A549 (cell line): Measurements from ENCODE around the gene RAB32. TPM values are rescaled to one million over a fixed set of nuclear protein-coding genes. Genes with fewer than 3 reads are reported as not detected.

Experiments used
- ATAC-seq, 2 experiments: fragments of 200-7000 bp in 1 of 2; fragments of >200 bp in 1 of 2; cut with Nextera tagmentation in 1 of 2; cut with Tn5 transposase in 1 of 2; 3 replicates each; pipeline versions ENCODE4 v1.8.0 to v1.9.1; 2018 to 2020; ENCODE audit warnings: mild to moderate bottlenecking in 1 of 2, moderate library complexity in 1 of 2
- CTCF ChIA-PET: fragments of 300-600 bp; sonication (Branson Sonifier 250); formaldehyde crosslinking; extraction: SDS; loops from one replicate; lab custom pipeline; 2021; ENCODE audit warnings: antibody characterized with exemption, inconsistent platforms; lab: Yijun Ruan, JAX
- POLR2A ChIA-PET: fragments of 350-600 bp; formaldehyde crosslinking; extraction: SDS; loops from one replicate; lab custom pipeline; 2021; ENCODE audit warnings: antibody characterized with exemption, inconsistent platforms; lab: Yijun Ruan, JAX
- DNase-seq, 2 experiments: peaks; one replicate each; pipeline versions ENCODE4 v3.0.0 to v3.0.0-alpha.2; 2011 to 2016; ENCODE audit warnings: low read depth in 1 of 2, low spot score in 1 of 2
- FAIRE-seq: peaks from 2 replicates; lab custom pipeline; 2011; peaks lifted over from hg19 to GRCh38; lab: Jason Lieb, UNC
- H3K27ac ChIP-seq, 2 experiments: fragments of >200 bp; sonication (Bioruptor Twin); formaldehyde crosslinking; 3 replicates each; pipeline ENCODE4 v1.5.1; 2016 to 2017
- H3K4me1 ChIP-seq: fragments of >200 bp; sonication (Bioruptor Twin); formaldehyde crosslinking; 3 replicates; pipeline ENCODE4 v1.6.1; 2016
- H3K4me2 ChIP-seq: fragments of >200 bp; sonication (Bioruptor Twin); formaldehyde crosslinking; 3 replicates; pipeline ENCODE4 v1.6.1; 2016
- H3K4me3 ChIP-seq: fragments of >200 bp; sonication (Bioruptor Twin); formaldehyde crosslinking; 3 replicates; pipeline ENCODE4 v1.5.1; 2016
- H3K9me3 ChIP-seq: fragments of >200 bp; sonication (Bioruptor Twin); formaldehyde crosslinking; 3 replicates; pipeline ENCODE4 v1.6.1; 2016
- CBX2 ChIP-seq: fragments of 200-600 bp; sonication (generic); IDR thresholded peaks from 2 replicates; pipeline ENCODE4 v1.6.1; 2016; ENCODE audit warnings: low read depth, mild to moderate bottlenecking, borderline replicate concordance
- CEBPB ChIP-seq, 2 experiments: fragments of >200 bp in 1 of 2; sonication (Bioruptor Twin) in 1 of 2; formaldehyde crosslinking in 1 of 2; IDR thresholded peaks; 2 replicates each; pipeline ENCODE4 v1.6.1; 2012 to 2016
- CHD2 ChIP-seq: fragments of 150-350 bp; IDR thresholded peaks from 2 replicates; pipeline ENCODE4 v1.6.1; 2014; ENCODE audit warnings: low read length; ENCODE audit not compliant: partially characterized antibody
- EHF ChIP-seq: fragments of 250-450 bp; sonication (Bioruptor Pico); IDR thresholded peaks from 2 replicates; pipeline ENCODE4 v1.5.0; 2020; ENCODE audit warnings: mild to moderate bottlenecking
- EP300 ChIP-seq, 2 experiments: fragments of >200 bp; sonication (Bioruptor Twin); formaldehyde crosslinking; IDR thresholded peaks; 2 replicates in 1 of 2; 3 replicates in 1 of 2; pipeline ENCODE4 v1.6.1; 2016 to 2017
- ESRRA ChIP-seq: fragments of 150-350 bp; IDR thresholded peaks from 2 replicates; pipeline ENCODE4 v1.6.1; 2014; ENCODE audit warnings: mild to moderate bottlenecking, low read length, borderline replicate concordance
- FOSL2 ChIP-seq, 2 experiments: fragments of 450-650 bp in 1 of 2; fragments of >200 bp in 1 of 2; sonication (Bioruptor Twin) in 1 of 2; formaldehyde crosslinking; IDR thresholded peaks; 2 replicates each; pipeline versions ENCODE4 v1.5.0 to v1.6.1; 2016 to 2020; ENCODE audit warnings: mild to moderate bottlenecking in 1 of 2, moderate library complexity in 1 of 2
- FOXS1 ChIP-seq: fragments of 250-450 bp; sonication (Bioruptor Pico); IDR thresholded peaks from 2 replicates; pipeline ENCODE4 v1.5.0; 2020; ENCODE audit warnings: mild to moderate bottlenecking, moderate library complexity
- HOXA7 ChIP-seq: fragments of 250-450 bp; sonication (Bioruptor Pico); IDR thresholded peaks from 2 replicates; pipeline ENCODE4 v1.5.0; 2020; ENCODE audit warnings: mild to moderate bottlenecking, moderate library complexity
- JUN ChIP-seq, 2 experiments: fragments of >200 bp; sonication (Bioruptor Twin); formaldehyde crosslinking; IDR thresholded peaks; 2 replicates in 1 of 2; 3 replicates in 1 of 2; pipeline ENCODE4 v1.6.1; 2016 to 2017
- KDM5A ChIP-seq: fragments of 200-600 bp; sonication (generic); IDR thresholded peaks from 2 replicates; pipeline ENCODE4 v1.6.1; 2016; ENCODE audit warnings: antibody characterized with exemption, mild to moderate bottlenecking
- NPAS2 ChIP-seq: fragments of 250-450 bp; sonication (Bioruptor Pico); IDR thresholded peaks from 2 replicates; pipeline ENCODE4 v1.8.0; 2022; ENCODE audit warnings: mild to moderate bottlenecking, moderate library complexity, borderline replicate concordance
- NR3C1 ChIP-seq: fragments of >200 bp; sonication (Bioruptor Twin); formaldehyde crosslinking; IDR thresholded peaks from 3 replicates; pipeline ENCODE4 v1.6.1; 2017
- POLR2A ChIP-seq: IDR thresholded peaks from 2 replicates; pipeline ENCODE4 v1.6.1; 2012; ENCODE audit warnings: mild to moderate bottlenecking, low read length
- RFX5 ChIP-seq: fragments of 450-650 bp; IDR thresholded peaks from 2 replicates; pipeline ENCODE4 v1.7.1; 2014; ENCODE audit warnings: antibody characterized with exemption, mild to moderate bottlenecking, moderate library complexity
- RNF2 ChIP-seq: fragments of 200-600 bp; sonication (generic); IDR thresholded peaks from 2 replicates; pipeline ENCODE4 v1.6.1; 2016; ENCODE audit warnings: low read depth, mild to moderate bottlenecking, antibody characterized with exemption, moderate library complexity, borderline replicate concordance
- SREBF2 ChIP-seq: fragments of 450-650 bp; IDR thresholded peaks from 2 replicates; pipeline ENCODE4 v1.6.1; 2014; ENCODE audit warnings: mild to moderate bottlenecking, moderate library complexity
- ZFP36 ChIP-seq: fragments of 450-650 bp; IDR thresholded peaks from 2 replicates; pipeline ENCODE4 v1.6.1; 2014; ENCODE audit warnings: borderline replicate concordance; ENCODE audit not compliant: partially characterized antibody
- ZNF302 ChIP-seq: fragments of 250-450 bp; sonication (Bioruptor Pico); IDR thresholded peaks from 2 replicates; pipeline ENCODE4 v1.9.0; 2021; ENCODE audit warnings: inconsistent platforms, mild to moderate bottlenecking, moderate library complexity
- WGBS: methylation state at CpG from one replicate; pipeline ENCODE4 v1.1.6; 2017; ENCODE audit errors: missing lambda C conversion rate; 5-methylcytosine and 5-hydroxymethylcytosine counted together
- polyA plus RNA-seq, 4 experiments: library from polyadenylated mRNA; depleted of rRNA in 3 of 4; stranded (reverse); fragments of >200 nt; fragmentation: RNase III in 1 of 4; extraction: RNeasy Plus Mini Kit Qiagen cat#74134 plus additional on column Dnase treatment in 1 of 4; gene quantifications; 2 replicates in 3 of 4; 3 replicates in 1 of 4; pipeline ENCODE4 v1.2.3, GENCODE V29; 2011 to 2017
- TF ChIP-seq, protein P1 (sequence below): fragments of >200 bp; sonication (Bioruptor Twin); formaldehyde crosslinking; IDR thresholded peaks from 2 replicates; pipeline ENCODE4 v1.6.1; 2016
- TF ChIP-seq, protein P2 (sequence below): fragments of >200 bp; sonication (Bioruptor Twin); formaldehyde crosslinking; IDR thresholded peaks from 3 replicates; pipeline ENCODE4 v1.5.1; 2016
- TF ChIP-seq, protein P3 (sequence below): fragments of 200-600 bp; sonication (generic); IDR thresholded peaks from 2 replicates; pipeline ENCODE4 v1.6.1; 2016; ENCODE audit warnings: antibody characterized with exemption, mild to moderate bottlenecking, moderate library complexity
- TF ChIP-seq, protein P4 (sequence below): fragments of 450-650 bp; IDR thresholded peaks from 2 replicates; pipeline ENCODE4 v1.6.1; 2014; ENCODE audit warnings: antibody characterized with exemption
- TF ChIP-seq, protein P5 (sequence below): IDR thresholded peaks from 2 replicates; pipeline ENCODE4 v1.6.1; 2012
- TF ChIP-seq, protein P6 (sequence below): fragments of 250-450 bp; sonication (Bioruptor Pico); IDR thresholded peaks from 2 replicates; pipeline ENCODE4 v1.5.0; 2021; ENCODE audit warnings: mild to moderate bottlenecking, moderate library complexity, borderline replicate concordance

RAB32 gene
- polyA plus RNA-seq, 2 of the 4 experiments (the other 2 are of a cell fraction): 34.2 to 49.4 TPM

DNA sequence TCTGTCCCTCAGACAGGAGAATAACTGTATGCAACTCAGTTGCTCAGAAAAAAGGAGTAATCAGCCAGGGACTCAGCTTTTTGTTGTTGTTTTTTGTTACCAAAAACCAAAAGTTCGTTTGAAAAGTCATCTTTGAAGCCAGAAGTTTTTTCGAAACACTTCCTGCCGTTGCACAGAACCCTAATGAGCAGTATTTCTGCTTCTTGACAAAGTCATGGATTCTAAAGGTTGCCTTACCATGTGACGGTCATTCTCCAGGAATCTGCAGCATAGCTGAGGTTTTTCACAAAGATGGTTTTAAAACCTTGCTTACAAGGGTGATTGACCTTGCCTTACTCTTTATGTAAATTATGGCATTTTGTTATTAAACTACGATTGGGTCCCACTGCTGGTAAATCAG, 1.9 kb downstream of the RAB32 start:
- no peaks in the 10 kb centered on the region for H3K9me3 ChIP-seq
- POLR2A ChIA-PET: no interaction called here
- H3K4me1 ChIP-seq: peaks cover 35% of the 10 kb centered on the region
- 39% methylated on average over 5 of the region's 5 CpGs for WGBS
- H3K4me2 ChIP-seq: peak overlapping the region; percentile 91
- FAIRE-seq: no peak
- H3K27ac ChIP-seq: peak overlapping the region; percentile 90 to 93
- TF ChIP-seq NPAS2 (CRISPR knock-in tag): no peak
- no peak for TF ChIP-seq NR3C1
- TF ChIP-seq ZFP36: no peak
- TF ChIP-seq CBX2: no peak
- no peak for TF ChIP-seq RFX5
- TF ChIP-seq FOSL2 (IDR thresholded peaks at IDR 0.05): no peak
- TF ChIP-seq FOSL2 (CRISPR knock-in tag; IDR thresholded peaks at IDR 0.05): no peak
- TF ChIP-seq, protein P1, sequence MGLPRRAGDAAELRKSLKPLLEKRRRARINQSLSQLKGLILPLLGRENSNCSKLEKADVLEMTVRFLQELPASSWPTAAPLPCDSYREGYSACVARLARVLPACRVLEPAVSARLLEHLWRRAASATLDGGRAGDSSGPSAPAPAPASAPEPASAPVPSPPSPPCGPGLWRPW: no peak
- TF ChIP-seq, protein P2, sequence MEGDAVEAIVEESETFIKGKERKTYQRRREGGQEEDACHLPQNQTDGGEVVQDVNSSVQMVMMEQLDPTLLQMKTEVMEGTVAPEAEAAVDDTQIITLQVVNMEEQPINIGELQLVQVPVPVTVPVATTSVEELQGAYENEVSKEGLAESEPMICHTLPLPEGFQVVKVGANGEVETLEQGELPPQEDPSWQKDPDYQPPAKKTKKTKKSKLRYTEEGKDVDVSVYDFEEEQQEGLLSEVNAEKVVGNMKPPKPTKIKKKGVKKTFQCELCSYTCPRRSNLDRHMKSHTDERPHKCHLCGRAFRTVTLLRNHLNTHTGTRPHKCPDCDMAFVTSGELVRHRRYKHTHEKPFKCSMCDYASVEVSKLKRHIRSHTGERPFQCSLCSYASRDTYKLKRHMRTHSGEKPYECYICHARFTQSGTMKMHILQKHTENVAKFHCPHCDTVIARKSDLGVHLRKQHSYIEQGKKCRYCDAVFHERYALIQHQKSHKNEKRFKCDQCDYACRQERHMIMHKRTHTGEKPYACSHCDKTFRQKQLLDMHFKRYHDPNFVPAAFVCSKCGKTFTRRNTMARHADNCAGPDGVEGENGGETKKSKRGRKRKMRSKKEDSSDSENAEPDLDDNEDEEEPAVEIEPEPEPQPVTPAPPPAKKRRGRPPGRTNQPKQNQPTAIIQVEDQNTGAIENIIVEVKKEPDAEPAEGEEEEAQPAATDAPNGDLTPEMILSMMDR: no peak
- H3K4me3 ChIP-seq: peak overlapping the region; percentile 84
- CTCF ChIA-PET: interaction anchor here (0.9 kb wide), 1 partner anchor 154 kb away, joined by 4 read pairs; no protein-coding TSS in a partner anchor
- DNase-seq: no peak
- ATAC-seq: no peak

DNA sequence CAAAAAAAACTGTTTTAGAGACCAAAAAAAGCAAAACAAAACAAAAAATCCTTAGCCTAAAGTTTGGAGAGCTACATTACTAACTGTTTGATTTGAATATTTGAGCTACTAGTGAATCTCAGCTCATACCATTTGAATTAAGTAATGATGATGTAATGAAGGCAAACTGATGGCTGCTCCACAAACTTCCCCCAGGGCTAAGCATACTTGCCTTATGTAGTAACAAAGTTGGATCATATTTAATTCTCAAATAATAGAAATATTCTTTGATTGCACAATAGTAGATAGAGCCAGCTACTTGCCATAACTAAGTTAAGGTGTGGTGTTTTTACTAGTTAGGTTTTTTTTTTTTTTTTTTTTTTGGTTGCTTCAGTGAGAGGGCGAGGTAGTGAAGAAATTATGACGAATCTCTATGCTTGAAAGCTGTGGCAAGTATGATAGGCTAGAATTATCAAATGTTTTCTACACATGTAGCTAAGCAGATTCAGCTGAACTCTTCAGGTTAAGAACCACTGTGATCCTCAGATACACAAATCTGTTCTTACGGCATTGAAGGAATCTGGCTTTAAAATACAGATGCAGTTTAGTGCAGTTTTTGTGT, 2.9 kb downstream of the RAB32 start:
- H3K4me2 ChIP-seq: peak overlapping the region; percentile 91
- peak overlapping the region; percentile 71 to 90; a peak in 4 of 6 replicates for H3K27ac ChIP-seq
- H3K4me3 ChIP-seq: peak overlapping the region; percentile 84; the same call in 1 of the 3 replicates
- 41% methylated on average over 3 of the region's 3 CpGs for WGBS
- ChIA-PET POLR2A (interaction anchor here (0.6 to 1.4 kb wide), 2 partner anchors 812 to 1340 kb away, joined by 3 to 4 read pairs; partner anchors contain the start of gene EPM2A), CTCF (interaction anchor here (0.9 kb wide), 1 partner anchor 153 kb away, joined by 4 read pairs; no protein-coding TSS in a partner anchor)
- no peak for FAIRE-seq
- no peaks in the 10 kb centered on the region for H3K9me3 ChIP-seq
- peak; percentile 1 to 15; a peak in 1 of 6 replicates for ATAC-seq
- H3K4me1 ChIP-seq: peaks cover 35% of the 10 kb centered on the region
- DNase-seq: peak; percentile 15 to 69
- no peak for TF ChIP-seq ZFP36
- TF ChIP-seq, protein P3, sequence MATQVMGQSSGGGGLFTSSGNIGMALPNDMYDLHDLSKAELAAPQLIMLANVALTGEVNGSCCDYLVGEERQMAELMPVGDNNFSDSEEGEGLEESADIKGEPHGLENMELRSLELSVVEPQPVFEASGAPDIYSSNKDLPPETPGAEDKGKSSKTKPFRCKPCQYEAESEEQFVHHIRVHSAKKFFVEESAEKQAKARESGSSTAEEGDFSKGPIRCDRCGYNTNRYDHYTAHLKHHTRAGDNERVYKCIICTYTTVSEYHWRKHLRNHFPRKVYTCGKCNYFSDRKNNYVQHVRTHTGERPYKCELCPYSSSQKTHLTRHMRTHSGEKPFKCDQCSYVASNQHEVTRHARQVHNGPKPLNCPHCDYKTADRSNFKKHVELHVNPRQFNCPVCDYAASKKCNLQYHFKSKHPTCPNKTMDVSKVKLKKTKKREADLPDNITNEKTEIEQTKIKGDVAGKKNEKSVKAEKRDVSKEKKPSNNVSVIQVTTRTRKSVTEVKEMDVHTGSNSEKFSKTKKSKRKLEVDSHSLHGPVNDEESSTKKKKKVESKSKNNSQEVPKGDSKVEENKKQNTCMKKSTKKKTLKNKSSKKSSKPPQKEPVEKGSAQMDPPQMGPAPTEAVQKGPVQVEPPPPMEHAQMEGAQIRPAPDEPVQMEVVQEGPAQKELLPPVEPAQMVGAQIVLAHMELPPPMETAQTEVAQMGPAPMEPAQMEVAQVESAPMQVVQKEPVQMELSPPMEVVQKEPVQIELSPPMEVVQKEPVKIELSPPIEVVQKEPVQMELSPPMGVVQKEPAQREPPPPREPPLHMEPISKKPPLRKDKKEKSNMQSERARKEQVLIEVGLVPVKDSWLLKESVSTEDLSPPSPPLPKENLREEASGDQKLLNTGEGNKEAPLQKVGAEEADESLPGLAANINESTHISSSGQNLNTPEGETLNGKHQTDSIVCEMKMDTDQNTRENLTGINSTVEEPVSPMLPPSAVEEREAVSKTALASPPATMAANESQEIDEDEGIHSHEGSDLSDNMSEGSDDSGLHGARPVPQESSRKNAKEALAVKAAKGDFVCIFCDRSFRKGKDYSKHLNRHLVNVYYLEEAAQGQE: no peak
- no peak for TF ChIP-seq HOXA7 (CRISPR knock-in tag)
- TF ChIP-seq POLR2A: no peak
- TF ChIP-seq RNF2: no peak
- TF ChIP-seq FOSL2 (IDR thresholded peaks at IDR 0.05): no peak
- peak; percentile 36; the same call in 1 of the 2 replicates for TF ChIP-seq FOSL2 (CRISPR knock-in tag; IDR thresholded peaks at IDR 0.05)
- no peak for TF ChIP-seq CHD2
- no peak for TF ChIP-seq ZNF302 (CRISPR knock-in tag)
- TF ChIP-seq, protein P4, sequence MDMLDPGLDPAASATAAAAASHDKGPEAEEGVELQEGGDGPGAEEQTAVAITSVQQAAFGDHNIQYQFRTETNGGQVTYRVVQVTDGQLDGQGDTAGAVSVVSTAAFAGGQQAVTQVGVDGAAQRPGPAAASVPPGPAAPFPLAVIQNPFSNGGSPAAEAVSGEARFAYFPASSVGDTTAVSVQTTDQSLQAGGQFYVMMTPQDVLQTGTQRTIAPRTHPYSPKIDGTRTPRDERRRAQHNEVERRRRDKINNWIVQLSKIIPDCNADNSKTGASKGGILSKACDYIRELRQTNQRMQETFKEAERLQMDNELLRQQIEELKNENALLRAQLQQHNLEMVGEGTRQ: no peak
- peak; percentile 93 to 94 for TF ChIP-seq CEBPB (IDR thresholded peaks at IDR 0.05)
- TF ChIP-seq FOXS1 (CRISPR knock-in tag): no peak
- TF ChIP-seq KDM5A: no peak
- TF ChIP-seq, protein P1: peak; percentile 31; the same call in 1 of the 2 replicates
- no peak for TF ChIP-seq EHF (CRISPR knock-in tag)
- TF ChIP-seq EP300 (IDR thresholded peaks at IDR 0.05): peak in 1 of 2 experiments; percentile 10; a peak in 1 of 5 replicates
- TF ChIP-seq SREBF2: no peak
- TF ChIP-seq, protein P5, sequence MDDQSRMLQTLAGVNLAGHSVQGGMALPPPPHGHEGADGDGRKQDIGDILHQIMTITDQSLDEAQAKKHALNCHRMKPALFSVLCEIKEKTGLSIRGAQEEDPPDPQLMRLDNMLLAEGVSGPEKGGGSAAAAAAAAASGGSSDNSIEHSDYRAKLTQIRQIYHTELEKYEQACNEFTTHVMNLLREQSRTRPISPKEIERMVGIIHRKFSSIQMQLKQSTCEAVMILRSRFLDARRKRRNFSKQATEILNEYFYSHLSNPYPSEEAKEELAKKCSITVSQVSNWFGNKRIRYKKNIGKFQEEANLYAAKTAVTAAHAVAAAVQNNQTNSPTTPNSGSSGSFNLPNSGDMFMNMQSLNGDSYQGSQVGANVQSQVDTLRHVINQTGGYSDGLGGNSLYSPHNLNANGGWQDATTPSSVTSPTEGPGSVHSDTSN: no peak
- no peak for TF ChIP-seq RFX5
- no peak for TF ChIP-seq ESRRA
- TF ChIP-seq, protein P6, sequence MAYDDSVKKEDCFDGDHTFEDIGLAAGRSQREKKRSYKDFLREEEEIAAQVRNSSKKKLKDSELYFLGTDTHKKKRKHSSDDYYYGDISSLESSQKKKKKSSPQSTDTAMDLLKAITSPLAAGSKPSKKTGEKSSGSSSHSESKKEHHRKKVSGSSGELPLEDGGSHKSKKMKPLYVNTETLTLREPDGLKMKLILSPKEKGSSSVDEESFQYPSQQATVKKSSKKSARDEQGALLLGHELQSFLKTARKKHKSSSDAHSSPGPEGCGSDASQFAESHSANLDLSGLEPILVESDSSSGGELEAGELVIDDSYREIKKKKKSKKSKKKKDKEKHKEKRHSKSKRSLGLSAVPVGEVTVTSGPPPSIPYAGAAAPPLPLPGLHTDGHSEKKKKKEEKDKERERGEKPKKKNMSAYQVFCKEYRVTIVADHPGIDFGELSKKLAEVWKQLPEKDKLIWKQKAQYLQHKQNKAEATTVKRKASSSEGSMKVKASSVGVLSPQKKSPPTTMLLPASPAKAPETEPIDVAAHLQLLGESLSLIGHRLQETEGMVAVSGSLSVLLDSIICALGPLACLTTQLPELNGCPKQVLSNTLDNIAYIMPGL (CRISPR knock-in tag): no peak
- peak in 1 of 2 experiments; percentile 39; a peak in 1 of 5 replicates for TF ChIP-seq JUN (IDR thresholded peaks at IDR 0.05)
- no peak for TF ChIP-seq NR3C1
